GM18499 (cell line): ENCODE data around the gene GNB1.

ENCODE experiments used
- ATAC-seq: cut with Tn5 transposase; IDR thresholded peaks from one replicate; pipeline ENCODE4 v1.9.1; 2021; ENCODE audit warnings: moderate number of reproducible peaks; ENCODE audit not compliant: insufficient read depth, unreplicated experiment

The GNB1 gene

GRCh38 chr1:1922956-1923833, 32.3 kb upstream of the GNB1 start:
- ATAC-seq = no peak

DNA sequence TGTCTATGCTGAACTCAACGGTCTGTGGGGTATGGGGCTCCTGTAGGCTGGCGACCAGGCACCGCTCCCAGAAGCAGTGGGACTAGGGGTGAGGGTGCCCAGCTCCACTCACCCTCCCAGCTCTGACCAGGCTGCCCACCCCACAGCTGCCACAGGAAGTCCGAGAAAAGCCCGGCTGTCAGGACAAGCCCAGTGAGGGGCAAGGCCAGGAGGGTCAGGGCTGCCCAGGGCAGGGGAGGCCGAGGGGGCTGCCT, 31.7 kb upstream of the GNB1 start:
- ATAC-seq = no peak

DNA sequence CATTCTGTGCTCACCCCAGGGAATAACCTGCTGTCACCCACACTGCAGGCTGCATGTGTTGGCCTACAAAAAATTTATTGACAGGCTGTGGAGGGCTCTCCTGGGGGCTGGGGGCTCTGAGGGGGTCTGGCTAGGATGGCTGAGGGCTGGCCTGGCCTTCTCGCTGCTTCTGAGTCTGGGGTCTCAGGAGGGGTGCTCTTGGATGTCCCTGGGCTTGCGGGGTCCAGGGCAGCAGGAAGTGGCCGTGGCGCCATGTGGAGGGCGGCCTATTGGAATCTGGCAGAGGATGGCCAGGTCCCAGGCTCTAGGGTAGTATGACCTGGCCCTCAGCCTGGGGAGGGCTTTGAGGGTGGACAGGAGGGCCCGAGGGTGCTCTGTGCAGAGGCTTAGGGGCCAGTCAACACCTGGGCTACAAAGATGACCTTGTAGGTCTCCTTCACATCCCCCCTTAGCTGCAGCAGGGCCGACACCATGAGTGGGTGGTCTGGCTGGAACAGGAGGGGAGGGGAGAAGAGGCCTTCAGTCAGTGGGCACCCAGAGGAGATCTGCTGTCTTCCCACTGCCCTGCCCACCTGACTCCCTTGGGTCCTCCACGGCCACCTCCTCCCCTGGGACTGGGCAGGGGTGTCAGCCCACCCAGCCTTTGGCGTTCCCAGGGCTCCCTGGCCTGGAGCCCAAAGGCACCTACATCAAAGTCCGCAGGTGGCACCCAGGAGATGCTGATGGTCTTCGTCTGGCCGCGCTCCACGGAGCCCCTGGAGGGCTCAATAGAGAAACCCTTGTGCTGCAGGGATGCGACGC, 31.2 kb upstream of the GNB1 start:
- no peak for ATAC-seq

DNA sequence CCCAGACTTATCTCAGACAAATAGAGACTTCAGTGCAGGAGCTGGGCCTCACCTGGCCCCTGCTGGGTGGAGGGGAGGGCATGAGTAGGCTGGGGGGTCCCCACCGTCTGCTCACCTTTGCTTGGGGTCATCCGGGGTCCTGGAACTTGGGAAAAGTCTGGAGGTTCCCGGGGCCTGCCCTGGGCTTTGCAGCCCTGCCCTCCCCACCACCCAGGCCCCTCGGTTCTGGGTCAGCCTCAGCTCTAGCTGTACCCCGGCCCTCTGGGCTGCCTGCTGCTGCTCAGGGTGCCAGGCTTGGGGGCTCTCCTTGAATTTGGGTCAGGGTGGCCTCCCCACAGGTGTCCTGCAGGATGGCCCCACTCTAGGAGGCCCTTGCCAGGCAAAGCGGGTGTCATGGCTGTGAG, 30.6 kb upstream of the GNB1 start:
- no peak for ATAC-seq

- no peak for ATAC-seq
These were observed 29.9 kb upstream of the GNB1 start for GRCh38 chr1:1920608-1921458.

- ATAC-seq = no peak
These were observed 29.2 kb upstream of the GNB1 start for GRCh38 chr1:1920057-1920607.

DNA sequence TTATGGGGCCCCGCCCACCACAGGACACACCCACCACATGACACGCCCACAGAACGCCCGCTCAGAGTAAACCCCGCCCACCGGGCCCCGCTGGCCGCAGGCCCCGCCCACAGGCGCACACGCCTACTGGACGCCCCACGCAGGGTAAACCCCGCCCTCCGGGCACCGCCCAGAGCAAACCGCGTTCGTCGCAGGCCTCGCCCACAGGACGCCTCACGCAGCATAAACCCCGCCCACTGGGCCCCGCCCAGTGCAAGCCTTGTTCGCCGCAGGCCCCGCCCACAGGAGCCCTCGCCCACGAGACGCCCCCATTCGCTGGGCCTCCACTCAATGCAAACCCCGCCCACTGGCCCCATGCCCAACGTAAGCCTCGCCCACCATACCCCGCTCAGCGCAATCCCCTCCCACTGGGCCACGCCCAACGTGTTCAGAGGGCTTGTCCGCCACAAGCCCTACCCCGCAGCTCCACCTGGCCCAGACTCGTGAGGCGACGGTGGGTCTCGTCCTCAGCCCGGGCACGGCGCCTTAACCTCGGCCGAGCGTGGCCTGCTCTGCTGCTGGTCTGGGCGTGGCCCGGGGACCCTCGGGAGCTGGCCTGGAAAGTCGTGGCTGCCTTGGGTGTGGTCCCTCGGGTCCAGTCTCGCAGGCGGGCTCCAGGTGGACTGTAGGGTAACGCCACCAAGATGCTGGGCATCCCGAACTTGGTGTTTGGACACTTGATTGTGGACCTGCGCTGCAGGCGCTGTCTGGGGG, 28.6 kb upstream of the GNB1 start:
- ATAC-seq = peak; percentile 54

DNA sequence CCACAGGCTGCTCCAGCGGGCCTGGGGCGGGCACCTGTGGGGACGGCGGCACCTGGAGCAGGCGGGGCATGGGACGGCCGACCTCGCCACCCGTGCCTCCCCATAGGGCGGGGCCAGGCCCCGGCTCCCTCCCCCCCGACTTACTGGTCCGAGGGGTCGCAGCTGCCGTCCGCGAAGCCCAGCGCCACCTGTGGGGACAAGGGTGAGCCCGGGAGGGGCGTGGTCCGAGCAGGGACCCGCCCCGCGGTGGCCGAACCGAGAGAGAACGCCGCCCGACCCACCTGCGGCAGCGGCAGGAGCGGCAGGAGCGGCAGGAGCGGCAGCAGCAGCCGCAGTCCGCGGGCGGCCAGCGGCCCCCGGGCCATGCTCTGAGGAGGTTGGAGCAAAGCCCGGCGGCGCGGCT, 28.0 kb upstream of the GNB1 start, which contains the start of gene TMEM52:
TSS of gene TMEM52 (minus strand) at position 379 of the 403 bp plus-strand sequence. CDS start at position 365, 14 bp downstream.
- ATAC-seq = peak; percentile 17

- no peak for ATAC-seq
These were observed 27.4 kb upstream of the GNB1 start for GRCh38 chr1:1917995-1918900.

- no peak for ATAC-seq
These were observed 26.6 kb upstream of the GNB1 start for GRCh38 chr1:1917304-1917976.

- no peak for ATAC-seq
These were observed 26.0 kb upstream of the GNB1 start for GRCh38 chr1:1916851-1917251.

DNA sequence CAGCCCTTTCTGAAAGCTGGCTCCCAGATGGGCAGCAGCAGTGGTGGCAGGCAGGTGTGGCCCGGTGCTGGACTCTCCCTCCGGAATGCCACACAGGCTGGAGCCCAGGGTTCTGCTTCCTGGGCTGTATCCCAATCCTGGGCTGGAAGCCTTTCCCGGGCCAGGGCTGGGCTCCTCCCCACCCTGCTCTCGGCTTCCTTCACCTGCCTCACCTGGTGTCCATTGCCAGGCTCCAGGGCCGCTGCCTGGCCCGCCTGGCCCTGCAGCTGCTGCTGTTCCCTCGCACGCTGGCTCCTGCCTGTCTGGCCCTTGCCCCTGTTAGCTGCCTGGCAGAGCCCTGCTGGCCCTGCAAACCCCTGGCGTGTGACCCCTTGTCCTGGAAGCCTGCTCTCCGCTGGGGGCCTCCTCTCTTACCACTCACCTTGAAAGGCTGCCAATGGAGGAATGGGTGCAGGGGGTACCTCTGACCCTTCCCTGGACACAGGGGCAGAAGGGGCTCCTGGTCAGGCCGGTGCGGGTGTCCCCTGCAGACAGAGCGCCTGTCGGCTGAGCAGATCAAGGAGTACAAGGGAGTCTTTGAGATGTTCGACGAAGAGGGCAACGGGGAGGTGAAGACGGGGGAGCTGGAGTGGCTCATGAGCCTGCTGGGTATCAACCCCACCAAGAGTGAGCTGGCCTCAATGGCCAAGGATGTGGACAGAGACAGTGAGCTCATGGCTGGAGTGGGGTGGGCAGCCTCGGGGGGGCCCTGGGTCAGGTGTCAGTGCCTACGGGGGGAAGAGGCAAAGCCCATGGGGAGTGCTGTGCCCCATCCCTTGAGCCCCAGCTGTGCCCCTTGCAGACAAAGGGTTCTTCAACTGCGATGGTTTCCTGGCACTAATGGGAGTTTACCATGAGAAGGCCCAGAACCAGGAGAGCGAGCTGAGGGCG, 25.3 kb upstream of the GNB1 start:
- ATAC-seq = no peak

DNA sequence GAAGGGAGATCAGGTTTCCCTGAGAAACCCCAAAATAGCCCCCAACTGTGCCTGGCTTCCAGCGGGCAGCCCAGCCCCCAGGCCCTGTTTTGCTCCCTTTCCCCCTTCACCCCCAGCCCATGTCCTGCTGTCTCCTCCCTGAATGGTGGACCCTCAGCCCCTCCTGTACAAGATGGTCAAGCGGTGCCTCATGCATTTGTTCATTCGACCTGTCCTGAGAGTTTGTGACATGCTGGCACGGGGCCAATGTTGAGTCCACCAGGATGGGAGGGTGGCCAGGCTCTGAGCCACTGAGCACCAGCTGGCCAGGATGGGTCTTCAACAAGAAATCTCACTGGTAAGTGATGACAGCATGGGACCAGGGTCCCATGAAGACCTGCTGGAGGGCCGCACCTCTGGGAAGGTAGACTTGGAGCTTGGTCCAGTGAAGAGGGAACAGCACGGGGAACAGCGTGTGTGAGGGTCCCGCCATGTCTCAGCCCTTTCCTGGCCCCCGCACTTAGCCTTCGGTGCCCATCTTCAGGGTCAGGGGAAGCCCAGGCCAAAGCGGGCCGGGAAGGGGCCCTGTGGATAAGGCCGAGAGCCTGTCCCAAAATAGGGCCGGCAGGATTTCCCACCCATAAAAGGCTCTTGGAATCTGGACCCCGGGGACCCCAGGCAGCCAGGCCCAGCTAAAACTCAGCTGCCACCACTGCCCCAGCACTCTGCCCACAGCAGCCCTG, 24.2 kb upstream of the GNB1 start, which contains the start of gene CALML6:
TSS of gene CALML6 (plus strand) at position 290 of the 722 bp plus-strand sequence. CDS start at position 311, 21 bp downstream.
- ATAC-seq = no peak

GRCh38 chr1:1914101-1914970, 23.4 kb upstream of the GNB1 start:
- no peak for ATAC-seq

DNA sequence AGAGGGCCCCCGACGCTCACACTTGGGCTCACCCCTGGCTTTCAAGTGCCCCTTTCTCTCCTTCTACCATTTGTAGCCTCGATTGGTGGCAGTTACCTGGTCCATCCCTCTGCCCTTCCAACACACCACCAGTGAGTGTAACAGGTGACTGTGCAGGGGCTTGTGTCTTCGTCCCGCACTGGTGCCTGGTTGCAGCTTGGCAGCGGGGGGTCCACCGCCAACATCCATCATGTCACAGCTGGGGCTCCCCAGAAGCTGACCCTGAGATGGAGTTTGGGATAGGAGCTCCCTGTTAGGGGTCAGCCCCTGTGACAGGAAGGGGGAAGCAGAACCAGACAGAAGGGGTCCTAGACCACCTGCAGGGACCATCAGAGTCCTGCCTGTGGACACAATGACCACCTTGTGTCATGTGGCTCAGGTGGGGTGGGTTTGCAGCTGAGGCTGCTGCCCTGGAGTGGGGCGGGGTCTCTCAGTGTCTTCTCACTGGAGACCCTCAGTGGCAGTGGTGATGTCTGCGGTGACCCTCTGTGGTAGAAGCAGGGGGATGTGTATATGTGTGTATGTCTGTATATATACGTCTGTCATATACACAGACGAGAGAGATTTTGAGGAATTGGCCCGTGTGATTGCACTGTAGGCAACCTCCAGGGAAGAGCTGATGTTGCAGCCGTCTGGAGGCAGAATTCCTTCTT, 20.6 kb upstream of the GNB1 start:
- ATAC-seq = no peak
